Activated CD8-positive, alpha-beta memory T cell treated with anti-CD3 and anti-CD28 coated beads for 1 hour (primary cell): ENCODE results near the gene DKC1.
A peak's percentile ranks its signal among the peaks of the same experiment; 100 is the strongest.

Experiments used
- DNase-seq, 2 donors: peaks; one replicate each; pipeline ENCODE4 v3.0.0-alpha.2; 2020; ENCODE audit warnings: low read depth in 1 of 2; ENCODE audit errors: extremely low read depth in 1 of 2

The DKC1 gene

GRCh38 chrX:154735695-154736393 lies 26.8 kb upstream of the DKC1 start:
- no peak for DNase-seq

- DNase-seq: no peak
Observed at GRCh38 chrX:154737136-154737535, 25.5 kb upstream of the DKC1 start.

GRCh38 chrX:154738011-154738738 lies 24.5 kb upstream of the DKC1 start:
- DNase-seq: no peak

GRCh38 chrX:154739952-154740465 lies 22.7 kb upstream of the DKC1 start:
- no peak for DNase-seq

- no peak for DNase-seq
Observed at GRCh38 chrX:154742613-154743012, 20.1 kb upstream of the DKC1 start.

- DNase-seq: no peak
Observed at GRCh38 chrX:154748712-154749339, 13.8 kb upstream of the DKC1 start.

GRCh38 chrX:154749856-154750255 lies 12.8 kb upstream of the DKC1 start:
- no peak for DNase-seq

GRCh38 chrX:154750301-154751202 lies 12.1 kb upstream of the DKC1 start, which contains the start of gene GAB3:
Gene GAB3 (minus strand): TSS chrX:154751077. CDS start chrX:154751025, 52 bp downstream.
- DNase-seq: peak in 1 of 2 donors; percentile 20

GRCh38 chrX:154751203-154751668 lies 11.4 kb upstream of the DKC1 start:
- no peak for DNase-seq

- DNase-seq: no peak
Observed at GRCh38 chrX:154751669-154752271, 10.9 kb upstream of the DKC1 start.

GRCh38 chrX:154758696-154759095 lies 4.0 kb upstream of the DKC1 start:
- no peak for DNase-seq

GRCh38 chrX:154761977-154762536 lies 607 bp upstream of the DKC1 start:
- DNase-seq: no peak

GRCh38 chrX:154774622-154775021 lies 12.0 kb downstream of the DKC1 start:
- no peak for DNase-seq

- no peak for DNase-seq
Observed at GRCh38 chrX:154775419-154776349, 13.0 kb downstream of the DKC1 start.

GRCh38 chrX:154776753-154777152 lies 14.1 kb downstream of the DKC1 start:
- no peak for DNase-seq

GRCh38 chrX:154779261-154779660 lies 16.6 kb downstream of the DKC1 start:
- no peak for DNase-seq

GRCh38 chrX:154780968-154781367 lies 18.3 kb downstream of the DKC1 start:
- no peak for DNase-seq

- DNase-seq: no peak
Observed at GRCh38 chrX:154784149-154784995, 21.7 kb downstream of the DKC1 start.
